ENCODE data around the gene PEMT. TPM values are rescaled to one million over a fixed set of nuclear protein-coding genes. Genes with fewer than 3 reads are reported as not detected.

Gene PEMT
- total RNA-seq, 1 donor from 2014 or later, result 87.2 TPM

- Histone ChIP-seq H3K36me3 (ENCODE audit: control insufficient read depth, insufficient read depth, low read length) (no peaks in the 10 kb centered on the region), H3K27me3 (ENCODE audit: control insufficient read depth, insufficient read depth, low read length) (no peaks in the 10 kb centered on the region), H3K4me3 (ENCODE audit: low read depth, low read length) (no peak overlapping the region)
- DNase-seq (ENCODE audit: low read depth), result no peak
- TF ChIP-seq, protein P1, sequence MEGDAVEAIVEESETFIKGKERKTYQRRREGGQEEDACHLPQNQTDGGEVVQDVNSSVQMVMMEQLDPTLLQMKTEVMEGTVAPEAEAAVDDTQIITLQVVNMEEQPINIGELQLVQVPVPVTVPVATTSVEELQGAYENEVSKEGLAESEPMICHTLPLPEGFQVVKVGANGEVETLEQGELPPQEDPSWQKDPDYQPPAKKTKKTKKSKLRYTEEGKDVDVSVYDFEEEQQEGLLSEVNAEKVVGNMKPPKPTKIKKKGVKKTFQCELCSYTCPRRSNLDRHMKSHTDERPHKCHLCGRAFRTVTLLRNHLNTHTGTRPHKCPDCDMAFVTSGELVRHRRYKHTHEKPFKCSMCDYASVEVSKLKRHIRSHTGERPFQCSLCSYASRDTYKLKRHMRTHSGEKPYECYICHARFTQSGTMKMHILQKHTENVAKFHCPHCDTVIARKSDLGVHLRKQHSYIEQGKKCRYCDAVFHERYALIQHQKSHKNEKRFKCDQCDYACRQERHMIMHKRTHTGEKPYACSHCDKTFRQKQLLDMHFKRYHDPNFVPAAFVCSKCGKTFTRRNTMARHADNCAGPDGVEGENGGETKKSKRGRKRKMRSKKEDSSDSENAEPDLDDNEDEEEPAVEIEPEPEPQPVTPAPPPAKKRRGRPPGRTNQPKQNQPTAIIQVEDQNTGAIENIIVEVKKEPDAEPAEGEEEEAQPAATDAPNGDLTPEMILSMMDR (IDR thresholded peaks at IDR 0.05; ENCODE audit: insufficient read depth, low read length, poor library complexity, severe bottlenecking), result no peak
These were observed 107.0 kb downstream of the PEMT start for GRCh38 chr17:17484451-17484899.

- no peak for DNase-seq (ENCODE audit: low read depth)
- H3K4me3 ChIP-seq (ENCODE audit: low read depth, low read length), result no peak overlapping the region
- H3K27me3 ChIP-seq (ENCODE audit: control insufficient read depth, insufficient read depth, low read length), result no peaks in the 10 kb centered on the region
- H3K36me3 ChIP-seq (ENCODE audit: control insufficient read depth, insufficient read depth, low read length), result no peaks in the 10 kb centered on the region
- TF ChIP-seq, protein P1 (IDR thresholded peaks at IDR 0.05; ENCODE audit: insufficient read depth, low read length, poor library complexity, severe bottlenecking), result no peak
These were observed 109.6 kb downstream of the PEMT start for GRCh38 chr17:17481860-17482259.

- TF ChIP-seq, protein P1 (IDR thresholded peaks at IDR 0.05; ENCODE audit: insufficient read depth, low read length, poor library complexity, severe bottlenecking), result no peak
- H3K27me3 ChIP-seq (ENCODE audit: control insufficient read depth, insufficient read depth, low read length), result no peaks in the 10 kb centered on the region
- DNase-seq (ENCODE audit: low read depth), result no peak
- H3K4me3 ChIP-seq (ENCODE audit: low read depth, low read length), result no peak overlapping the region
- no peaks in the 10 kb centered on the region for H3K36me3 ChIP-seq (ENCODE audit: control insufficient read depth, insufficient read depth, low read length)
These were observed 110.8 kb downstream of the PEMT start for GRCh38 chr17:17480593-17481148.

DNA sequence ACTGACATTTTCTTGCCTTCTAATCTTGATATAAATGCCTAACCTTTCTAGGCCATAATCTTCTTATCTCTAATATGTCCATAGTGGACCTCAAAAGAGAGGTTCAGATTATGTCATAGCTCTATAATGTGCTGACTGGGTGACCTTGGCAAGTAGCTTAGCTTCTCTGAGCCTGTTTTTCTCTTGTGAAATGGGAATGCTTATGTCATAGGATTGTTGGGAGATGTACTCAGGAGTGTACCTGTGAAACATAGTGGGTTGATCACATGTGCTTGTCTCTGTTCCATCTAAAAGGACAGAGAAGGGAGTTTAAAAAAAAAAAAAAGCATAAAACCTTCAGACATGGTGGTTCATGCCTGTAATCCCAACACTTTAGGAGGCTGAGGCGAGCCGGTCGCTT is 112.3 kb downstream of the PEMT start:
- no peaks in the 10 kb centered on the region for H3K36me3 ChIP-seq (ENCODE audit: control insufficient read depth, insufficient read depth, low read length)
- H3K27me3 ChIP-seq (ENCODE audit: control insufficient read depth, insufficient read depth, low read length), result no peaks in the 10 kb centered on the region
- no peak overlapping the region for H3K4me3 ChIP-seq (ENCODE audit: low read depth, low read length)
- TF ChIP-seq, protein P1 (IDR thresholded peaks at IDR 0.05; ENCODE audit: insufficient read depth, low read length, poor library complexity, severe bottlenecking), result no peak
- no peak for DNase-seq (ENCODE audit: low read depth)

DNA sequence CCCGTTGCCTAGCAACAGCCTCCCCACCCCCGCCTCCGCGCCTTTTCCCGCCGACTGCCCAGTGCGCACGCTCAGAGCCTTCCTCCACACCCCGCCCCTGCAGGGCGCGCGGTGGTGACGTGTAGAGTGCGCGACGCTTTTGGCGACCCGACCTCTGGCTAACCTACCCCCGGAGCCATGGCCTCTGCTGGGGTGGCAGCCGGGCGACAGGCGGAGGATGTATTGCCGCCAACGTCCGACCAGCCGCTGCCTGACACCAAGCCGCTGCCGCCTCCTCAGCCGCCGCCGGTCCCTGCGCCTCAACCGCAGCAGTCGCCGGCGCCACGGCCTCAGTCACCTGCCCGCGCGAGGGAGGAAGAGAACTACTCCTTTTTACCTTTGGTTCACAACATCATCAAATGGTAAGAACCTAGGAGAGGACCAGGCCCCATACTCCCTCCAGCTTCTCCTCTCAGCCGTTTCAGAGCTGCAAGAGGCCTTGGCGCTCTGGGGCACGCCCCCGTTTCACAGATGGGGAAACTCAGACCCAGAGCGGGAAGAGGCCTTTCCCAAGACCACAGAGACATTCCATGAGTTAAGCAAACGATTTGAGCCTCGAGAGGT is 114.5 kb downstream of the PEMT start, which contains the start of gene MED9:
TSS of gene MED9 (plus strand) at position 136 of the 603 bp plus-strand sequence. CDS start at position 178, 42 bp downstream.
- peak; percentile 31 for DNase-seq (ENCODE audit: low read depth)
- Histone ChIP-seq H3K27me3 (ENCODE audit: control insufficient read depth, insufficient read depth, low read length) (peaks cover 4% of the 10 kb centered on the region), H3K4me3 (ENCODE audit: low read depth, low read length) (peak within 1 kb of the TSS; percentile 99), H3K36me3 (ENCODE audit: control insufficient read depth, insufficient read depth, low read length) (no peaks in the 10 kb centered on the region)
- TF ChIP-seq, protein P1 (IDR thresholded peaks at IDR 0.05; ENCODE audit: insufficient read depth, low read length, poor library complexity, severe bottlenecking), result no peak
